Measurements from ENCODE around the gene MRPL55.

DNA sequence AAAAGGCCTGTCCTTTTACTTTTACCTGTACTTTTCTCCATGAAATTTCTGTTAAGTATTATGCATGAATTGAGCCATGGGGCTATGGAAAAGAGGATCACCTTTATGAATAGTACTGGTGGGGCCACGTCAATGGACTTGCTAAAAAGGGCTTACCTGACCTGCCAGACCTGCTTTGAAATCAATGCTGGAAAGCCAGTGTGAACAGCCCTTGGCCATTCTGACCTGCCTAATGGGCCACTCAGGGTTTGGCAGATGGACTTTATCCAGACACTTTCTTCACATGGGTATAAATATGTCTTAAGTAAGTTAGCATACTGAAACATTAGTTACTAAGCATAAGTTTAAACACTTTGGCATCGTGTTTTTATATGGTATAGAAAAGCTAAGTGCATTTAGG, 22.7 kb upstream of the MRPL55 start:
- TF ChIP-seq CTCF (CRISPR knock-in tag; IDR thresholded peaks at IDR 0.05) (no peak), RFX1 (IDR thresholded peaks at IDR 0.05) (no peak), SMAD1 (CRISPR knock-in tag; IDR thresholded peaks at IDR 0.05; ENCODE audit: borderline replicate concordance, low read depth) (no peak), CEBPG (CRISPR knock-in tag; IDR thresholded peaks at IDR 0.05) (no peak), MZF1 (CRISPR knock-in tag; IDR thresholded peaks at IDR 0.05; ENCODE audit: borderline replicate concordance) (no peak), POLR2AphosphoS5 (IDR thresholded peaks at IDR 0.05; ENCODE audit: low read depth, low read length) (no peak), ZFP37 (CRISPR knock-in tag; IDR thresholded peaks at IDR 0.05; ENCODE audit: borderline replicate concordance) (no peak), EP300 (IDR thresholded peaks at IDR 0.05; ENCODE audit: low read depth in 2 of 2, low read length in 2 of 2) (no peak), EP300 (CRISPR knock-in tag; IDR thresholded peaks at IDR 0.05; ENCODE audit: borderline replicate concordance) (no peak), ZSCAN30 (CRISPR knock-in tag; IDR thresholded peaks at IDR 0.05) (no peak)
- TF ChIP-seq, protein P1, sequence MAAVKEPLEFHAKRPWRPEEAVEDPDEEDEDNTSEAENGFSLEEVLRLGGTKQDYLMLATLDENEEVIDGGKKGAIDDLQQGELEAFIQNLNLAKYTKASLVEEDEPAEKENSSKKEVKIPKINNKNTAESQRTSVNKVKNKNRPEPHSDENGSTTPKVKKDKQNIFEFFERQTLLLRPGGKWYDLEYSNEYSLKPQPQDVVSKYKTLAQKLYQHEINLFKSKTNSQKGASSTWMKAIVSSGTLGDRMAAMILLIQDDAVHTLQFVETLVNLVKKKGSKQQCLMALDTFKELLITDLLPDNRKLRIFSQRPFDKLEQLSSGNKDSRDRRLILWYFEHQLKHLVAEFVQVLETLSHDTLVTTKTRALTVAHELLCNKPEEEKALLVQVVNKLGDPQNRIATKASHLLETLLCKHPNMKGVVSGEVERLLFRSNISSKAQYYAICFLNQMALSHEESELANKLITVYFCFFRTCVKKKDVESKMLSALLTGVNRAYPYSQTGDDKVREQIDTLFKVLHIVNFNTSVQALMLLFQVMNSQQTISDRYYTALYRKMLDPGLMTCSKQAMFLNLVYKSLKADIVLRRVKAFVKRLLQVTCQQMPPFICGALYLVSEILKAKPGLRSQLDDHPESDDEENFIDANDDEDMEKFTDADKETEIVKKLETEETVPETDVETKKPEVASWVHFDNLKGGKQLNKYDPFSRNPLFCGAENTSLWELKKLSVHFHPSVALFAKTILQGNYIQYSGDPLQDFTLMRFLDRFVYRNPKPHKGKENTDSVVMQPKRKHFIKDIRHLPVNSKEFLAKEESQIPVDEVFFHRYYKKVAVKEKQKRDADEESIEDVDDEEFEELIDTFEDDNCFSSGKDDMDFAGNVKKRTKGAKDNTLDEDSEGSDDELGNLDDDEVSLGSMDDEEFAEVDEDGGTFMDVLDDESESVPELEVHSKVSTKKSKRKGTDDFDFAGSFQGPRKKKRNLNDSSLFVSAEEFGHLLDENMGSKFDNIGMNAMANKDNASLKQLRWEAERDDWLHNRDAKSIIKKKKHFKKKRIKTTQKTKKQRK (IDR thresholded peaks at IDR 0.05; ENCODE audit: low read length) = no peak

Measured in HepG2 (cell line).